ENCODE data around the gene COX20. TPM values are rescaled to one million over a fixed set of nuclear protein-coding genes. Genes with fewer than 3 reads are reported as not detected.

Gene COX20
- total RNA-seq, 1 experiment from 2014 or later: 38.0 TPM

- Histone ChIP-seq H2BK20ac (ENCODE audit: low read depth, low read length, poor library complexity, severe bottlenecking) (no peak overlapping the region), H2AK5ac (ENCODE audit: insufficient read length, low read length) (no peak overlapping the region), H3K27ac (ENCODE audit: insufficient read length, low read depth, low read length) (no peak overlapping the region), H3K27me3 (ENCODE audit: insufficient read depth, low read length) (no peaks in the 10 kb centered on the region), H4K20me1 (ENCODE audit: control insufficient read depth, insufficient read depth, insufficient read length) (no peaks in the 10 kb centered on the region), H3K79me2 (ENCODE audit: insufficient read depth, low read length) (no peaks in the 10 kb centered on the region), H2BK5ac (ENCODE audit: insufficient read length, low read length) (no peak overlapping the region), H3K4me1 (ENCODE audit: insufficient read depth, low read length) (no peaks in the 10 kb centered on the region), H3K4ac (ENCODE audit: low read depth, low read length) (no peak overlapping the region), H2BK12ac (ENCODE audit: insufficient read length, low read depth, low read length) (no peak overlapping the region), H3K18ac (ENCODE audit: insufficient read length, low read depth, low read length) (no peak overlapping the region), H3K9me3 (ENCODE audit: control insufficient read depth, low read depth, low read length) (no peaks in the 10 kb centered on the region), H2BK15ac (ENCODE audit: low read depth, low read length) (no peak overlapping the region), H3K23ac (ENCODE audit: insufficient read length, low read depth, low read length) (no peak overlapping the region), H2AFZ (ENCODE audit: low read length) (no peak overlapping the region), H3K14ac (ENCODE audit: insufficient read depth, low read length) (no peak overlapping the region), H3K9ac (ENCODE audit: extremely low read depth, insufficient read length, low read length) (no peak overlapping the region), H3K4me2 (ENCODE audit: insufficient read depth, insufficient read length, low read length) (no peak overlapping the region), H3T11ph (ENCODE audit: low read length) (no peak overlapping the region), H2BK120ac (ENCODE audit: low read depth, low read length, poor library complexity, severe bottlenecking) (no peak overlapping the region), H3K79me1 (ENCODE audit: insufficient read depth, low read depth, low read length, poor library complexity, severe bottlenecking) (no peaks in the 10 kb centered on the region), H4K8ac (replicated peaks; ENCODE audit: insufficient read length, low read depth, low read length) (no peak overlapping the region), H3K56ac (ENCODE audit: insufficient read length, low read depth, low read length) (no peak overlapping the region), H4K5ac (ENCODE audit: insufficient read length, low read depth, low read length) (no peak overlapping the region), H4K91ac (ENCODE audit: insufficient read length, low read depth, low read length) (no peak overlapping the region), H3K23me2 (ENCODE audit: insufficient read length, low read depth, low read length, poor library complexity, severe bottlenecking) (no peaks in the 10 kb centered on the region)
- H3K27me3 Mint-ChIP-seq (ENCODE audit: low read depth): no peaks in the 10 kb centered on the region
- no peak for TF ChIP-seq CTCF (conservative IDR thresholded peaks at IDR 0.05)
- H3K9me3 Mint-ChIP-seq: no peaks in the 10 kb centered on the region
- H3K27ac Mint-ChIP-seq: no peak overlapping the region; a peak in 1 of 7 replicates
- H3K4me3 Mint-ChIP-seq: no peak overlapping the region
- DNase-seq: no peak
- no CpG with 5 or more reads among the region's 3 CpGs for WGBS (ENCODE audit: extremely low coverage, insufficient read length, low lambda C conversion rate)
- peaks cover 14 to 16% of the 10 kb centered on the region in 2 experiments for H3K4me1 Mint-ChIP-seq
- H3K36me3 Mint-ChIP-seq (ENCODE audit: insufficient read depth in 1 of 3, low read depth in 3 of 3): no peaks in the 10 kb centered on the region
Measured at GRCh38 chr1:244791061-244791460, 44.4 kb upstream of the COX20 start.

Data from H9 (cell line).